ENCODE results near the gene UBE2L5.

DNA sequence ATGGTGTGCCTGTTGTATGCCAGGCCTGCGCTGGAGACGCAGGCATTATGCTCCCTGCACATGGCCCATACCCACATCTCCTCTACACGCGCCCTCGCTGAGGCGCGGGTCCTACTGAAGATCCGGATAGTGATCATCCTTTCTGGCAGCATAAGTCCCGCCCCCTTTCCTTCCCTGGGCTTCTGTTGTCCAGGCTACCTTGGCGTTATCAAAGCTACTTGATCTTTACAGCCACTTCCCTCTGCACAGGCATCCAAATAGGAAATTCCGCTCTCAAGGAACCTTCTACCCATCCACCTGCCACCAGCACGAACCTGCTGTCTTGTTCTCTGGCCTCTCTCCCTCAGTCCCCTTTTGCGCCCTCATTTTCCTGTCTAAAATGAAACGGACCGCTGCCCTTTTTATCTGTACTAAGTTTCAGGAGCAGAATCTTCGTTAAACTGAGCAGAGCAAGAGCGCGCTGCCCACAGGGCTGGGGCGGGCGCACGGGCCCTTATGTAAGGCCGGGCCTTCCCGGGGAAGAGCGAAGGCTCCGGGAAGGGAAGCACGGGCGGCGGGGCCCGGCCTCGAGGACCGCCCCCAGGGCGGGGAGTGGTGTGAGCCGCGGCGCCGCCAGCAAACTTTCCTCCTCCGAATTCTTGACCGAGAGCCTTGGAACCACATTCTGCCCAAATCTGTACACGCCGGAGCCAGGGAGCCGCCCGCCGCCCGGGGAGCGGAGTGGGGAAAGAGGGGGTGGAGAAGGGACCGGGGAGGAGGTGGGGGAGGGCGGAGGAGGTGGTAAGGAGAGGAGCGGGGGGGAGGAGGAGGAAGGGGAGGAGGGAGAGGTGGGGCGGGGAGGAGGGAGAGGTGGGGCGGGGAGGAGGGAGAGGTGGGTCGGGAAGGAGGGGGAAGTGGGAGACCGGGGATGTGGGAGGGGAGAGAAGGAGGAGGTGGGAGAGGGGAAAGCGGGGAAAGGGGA is 920 bp upstream of the UBE2L5 start:
- TF ChIP-seq POLR2AphosphoS5 (IDR thresholded peaks at IDR 0.05; ENCODE audit: low read depth, low read length) (no peak), POLR2A (IDR thresholded peaks at IDR 0.05; ENCODE audit: insufficient read depth in 1 of 2, low read depth in 2 of 2, low read length in 2 of 2) (no peak), TCF12 (IDR thresholded peaks at IDR 0.05) (no peak), TCF12 (CRISPR knock-in tag; IDR thresholded peaks at IDR 0.05) (no peak), ZHX1 (CRISPR knock-in tag; IDR thresholded peaks at IDR 0.05; ENCODE audit: low read depth) (no peak), NFE2 (CRISPR knock-in tag; IDR thresholded peaks at IDR 0.05) (no peak), FIP1L1 (IDR thresholded peaks at IDR 0.05; ENCODE audit: borderline replicate concordance, insufficient read depth, low read depth, low read length) (no peak), RFXAP (CRISPR knock-in tag; IDR thresholded peaks at IDR 0.05; ENCODE audit: borderline replicate concordance) (no peak), RFX5 (IDR thresholded peaks at IDR 0.05; ENCODE audit: low read depth, low read length) (no peak), MYC (CRISPR knock-in tag; IDR thresholded peaks at IDR 0.05; ENCODE audit: borderline replicate concordance) (no peak)
- TF ChIP-seq, protein P1, sequence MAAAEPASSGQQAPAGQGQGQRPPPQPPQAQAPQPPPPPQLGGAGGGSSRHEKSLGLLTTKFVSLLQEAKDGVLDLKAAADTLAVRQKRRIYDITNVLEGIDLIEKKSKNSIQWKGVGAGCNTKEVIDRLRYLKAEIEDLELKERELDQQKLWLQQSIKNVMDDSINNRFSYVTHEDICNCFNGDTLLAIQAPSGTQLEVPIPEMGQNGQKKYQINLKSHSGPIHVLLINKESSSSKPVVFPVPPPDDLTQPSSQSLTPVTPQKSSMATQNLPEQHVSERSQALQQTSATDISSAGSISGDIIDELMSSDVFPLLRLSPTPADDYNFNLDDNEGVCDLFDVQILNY (CRISPR knock-in tag; conservative IDR thresholded peaks at IDR 0.05): no peak
- TF ChIP-seq, protein P2, sequence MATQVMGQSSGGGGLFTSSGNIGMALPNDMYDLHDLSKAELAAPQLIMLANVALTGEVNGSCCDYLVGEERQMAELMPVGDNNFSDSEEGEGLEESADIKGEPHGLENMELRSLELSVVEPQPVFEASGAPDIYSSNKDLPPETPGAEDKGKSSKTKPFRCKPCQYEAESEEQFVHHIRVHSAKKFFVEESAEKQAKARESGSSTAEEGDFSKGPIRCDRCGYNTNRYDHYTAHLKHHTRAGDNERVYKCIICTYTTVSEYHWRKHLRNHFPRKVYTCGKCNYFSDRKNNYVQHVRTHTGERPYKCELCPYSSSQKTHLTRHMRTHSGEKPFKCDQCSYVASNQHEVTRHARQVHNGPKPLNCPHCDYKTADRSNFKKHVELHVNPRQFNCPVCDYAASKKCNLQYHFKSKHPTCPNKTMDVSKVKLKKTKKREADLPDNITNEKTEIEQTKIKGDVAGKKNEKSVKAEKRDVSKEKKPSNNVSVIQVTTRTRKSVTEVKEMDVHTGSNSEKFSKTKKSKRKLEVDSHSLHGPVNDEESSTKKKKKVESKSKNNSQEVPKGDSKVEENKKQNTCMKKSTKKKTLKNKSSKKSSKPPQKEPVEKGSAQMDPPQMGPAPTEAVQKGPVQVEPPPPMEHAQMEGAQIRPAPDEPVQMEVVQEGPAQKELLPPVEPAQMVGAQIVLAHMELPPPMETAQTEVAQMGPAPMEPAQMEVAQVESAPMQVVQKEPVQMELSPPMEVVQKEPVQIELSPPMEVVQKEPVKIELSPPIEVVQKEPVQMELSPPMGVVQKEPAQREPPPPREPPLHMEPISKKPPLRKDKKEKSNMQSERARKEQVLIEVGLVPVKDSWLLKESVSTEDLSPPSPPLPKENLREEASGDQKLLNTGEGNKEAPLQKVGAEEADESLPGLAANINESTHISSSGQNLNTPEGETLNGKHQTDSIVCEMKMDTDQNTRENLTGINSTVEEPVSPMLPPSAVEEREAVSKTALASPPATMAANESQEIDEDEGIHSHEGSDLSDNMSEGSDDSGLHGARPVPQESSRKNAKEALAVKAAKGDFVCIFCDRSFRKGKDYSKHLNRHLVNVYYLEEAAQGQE (IDR thresholded peaks at IDR 0.05; ENCODE audit: borderline replicate concordance in 1 of 2, low read depth in 1 of 2, low read length in 2 of 2): no peak

Measured in HepG2 (cell line).